GM18499 (cell line): ENCODE data around the gene CIRBP.

Experiments used
- ATAC-seq: cut with Tn5 transposase; IDR thresholded peaks from one replicate; pipeline ENCODE4 v1.9.1; 2021; ENCODE audit warnings: moderate number of reproducible peaks; ENCODE audit not compliant: insufficient read depth, unreplicated experiment

The CIRBP gene

DNA sequence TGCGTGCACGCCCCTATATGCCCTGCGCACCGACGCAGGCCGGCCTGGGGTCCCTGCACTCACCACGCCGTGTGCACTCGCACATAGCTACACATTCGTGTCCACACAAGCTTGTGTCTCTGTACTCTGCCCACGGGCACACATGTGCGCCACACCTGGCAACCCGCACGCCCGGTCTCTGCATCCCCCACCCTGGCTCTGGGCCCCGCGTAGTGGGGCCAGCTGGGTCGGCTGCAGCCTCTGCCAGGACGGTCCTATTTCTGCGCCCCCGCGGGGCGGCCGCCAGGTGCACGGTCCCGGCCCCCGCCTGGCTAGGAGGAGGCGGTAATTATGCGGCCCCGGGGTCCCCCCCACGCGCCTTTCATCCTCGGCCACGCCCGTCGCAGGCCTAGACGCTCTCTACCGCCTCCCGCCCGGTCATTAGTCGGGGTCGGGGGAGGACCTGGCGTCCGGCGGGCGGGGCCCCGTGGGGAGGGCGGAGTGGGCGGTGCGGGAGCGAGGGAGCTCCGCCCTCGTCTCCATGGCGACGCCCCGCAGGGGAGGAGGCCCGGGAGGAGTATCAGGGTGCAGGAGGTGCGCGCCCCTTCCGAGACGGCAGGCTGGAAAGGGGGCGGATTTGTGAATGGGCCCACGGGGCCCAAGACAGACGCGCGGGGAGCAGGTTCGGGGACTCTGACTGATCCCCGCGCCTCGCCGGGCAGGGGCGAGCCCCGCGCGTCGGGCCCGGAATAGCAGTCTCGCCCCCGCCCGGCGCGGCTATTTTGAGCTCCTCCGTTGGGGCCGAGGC, 2.8 kb upstream of the CIRBP start:
- no peak for ATAC-seq

DNA sequence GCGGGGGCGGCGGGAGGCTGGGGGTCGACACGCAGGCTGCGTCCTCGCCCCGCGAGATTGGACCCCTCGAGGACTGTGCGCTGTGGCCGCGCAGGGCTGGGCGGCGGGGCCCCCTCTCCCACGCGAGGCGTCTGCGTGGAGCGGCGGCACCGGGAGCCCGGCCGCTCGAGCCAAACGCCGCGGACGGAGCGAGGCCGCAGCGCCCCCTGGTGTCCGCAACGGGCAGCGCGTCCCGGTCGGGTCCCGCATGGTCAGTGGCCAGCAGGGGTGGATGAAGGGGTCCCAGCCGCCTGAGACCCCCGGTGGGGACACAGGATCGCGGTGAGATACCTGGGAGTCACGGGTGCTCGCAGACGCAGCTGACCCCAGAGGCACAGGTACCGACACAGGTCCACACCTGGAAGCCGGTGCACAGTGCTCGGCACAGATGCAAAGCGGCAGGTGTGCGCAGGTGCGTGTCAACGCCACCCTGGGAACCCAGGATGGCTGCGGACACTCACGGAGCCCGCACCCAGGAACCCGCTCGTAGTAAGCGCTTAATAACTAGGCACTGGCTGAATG, 2.1 kb upstream of the CIRBP start:
- ATAC-seq, result no peak

DNA sequence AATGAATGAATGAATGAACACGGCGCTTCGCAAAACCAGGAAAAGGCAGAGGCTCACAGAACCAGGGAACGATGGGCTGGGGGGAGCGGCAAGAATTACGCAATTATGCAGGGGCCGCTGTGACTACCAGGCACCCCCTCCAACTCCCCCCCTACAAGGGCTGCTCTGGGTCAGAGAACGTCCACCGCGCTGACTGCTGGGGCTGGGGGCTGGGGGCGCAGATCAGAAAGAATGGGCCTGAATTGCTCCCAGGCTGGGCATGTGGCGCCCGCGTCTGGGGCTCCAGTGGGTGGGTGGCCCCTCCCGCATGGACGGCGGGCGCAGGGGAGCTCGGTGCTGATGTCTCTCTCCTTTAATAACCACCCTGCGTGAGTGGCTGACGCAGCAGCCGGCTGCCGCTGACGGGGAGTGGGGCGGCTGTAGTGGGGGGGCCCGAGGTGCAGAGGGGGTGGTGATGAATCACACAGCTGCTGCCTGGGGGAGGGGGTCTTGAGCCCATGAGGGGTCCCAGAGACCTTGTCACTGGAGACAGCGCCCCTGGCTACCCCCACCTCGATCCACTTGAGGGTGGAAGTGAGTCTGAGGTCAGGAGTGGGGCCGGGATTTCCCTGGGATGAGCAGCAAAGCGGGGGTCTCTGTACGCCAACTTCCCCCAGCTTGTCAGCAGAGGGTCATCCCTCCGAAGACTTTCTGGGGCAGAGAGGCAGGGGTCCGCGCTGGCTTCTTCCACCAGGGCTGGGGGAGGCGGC, 1.5 kb upstream of the CIRBP start:
- no peak for ATAC-seq

DNA sequence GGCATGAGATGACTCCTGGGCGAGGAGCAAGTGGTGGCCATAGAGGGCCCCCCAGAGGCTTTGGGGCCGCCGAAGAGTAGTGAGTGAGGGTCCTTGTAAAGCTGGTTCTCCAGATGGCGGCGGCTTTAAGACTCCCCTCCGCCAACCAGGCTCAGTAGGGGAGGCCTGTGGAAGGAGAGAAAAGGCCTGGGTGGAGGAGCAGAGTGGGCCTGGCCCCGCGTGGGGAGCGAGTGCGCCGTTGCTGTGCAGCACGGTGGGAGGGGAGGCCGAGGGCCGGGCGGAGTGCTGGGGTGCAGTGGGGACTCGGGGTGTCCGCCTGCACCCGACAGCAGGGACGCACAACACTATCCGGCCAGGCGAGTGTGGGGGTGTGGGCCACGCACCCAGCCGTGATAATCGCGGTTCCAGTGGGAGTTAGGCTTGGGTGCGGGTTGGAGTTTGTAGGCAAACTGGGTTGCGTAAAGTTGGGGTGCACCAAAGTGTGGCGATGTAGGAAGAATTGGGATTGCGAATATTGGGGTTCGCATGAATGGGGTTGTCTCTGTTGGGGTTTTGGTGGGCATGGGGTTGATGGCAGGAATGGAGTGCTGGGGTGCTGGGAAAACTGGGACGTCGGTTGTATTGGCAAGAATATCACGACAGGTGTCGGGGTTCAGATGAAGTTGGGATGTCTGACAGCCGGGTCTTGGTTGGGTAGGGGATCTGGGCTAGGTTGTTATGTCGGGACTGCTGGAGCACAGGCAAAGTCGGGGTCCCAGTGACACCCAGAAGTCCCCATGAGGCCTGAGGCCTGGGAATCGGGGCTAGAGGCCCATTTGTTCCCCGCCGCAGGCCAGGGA, 687 bp upstream of the CIRBP start:
- ATAC-seq, result no peak

DNA sequence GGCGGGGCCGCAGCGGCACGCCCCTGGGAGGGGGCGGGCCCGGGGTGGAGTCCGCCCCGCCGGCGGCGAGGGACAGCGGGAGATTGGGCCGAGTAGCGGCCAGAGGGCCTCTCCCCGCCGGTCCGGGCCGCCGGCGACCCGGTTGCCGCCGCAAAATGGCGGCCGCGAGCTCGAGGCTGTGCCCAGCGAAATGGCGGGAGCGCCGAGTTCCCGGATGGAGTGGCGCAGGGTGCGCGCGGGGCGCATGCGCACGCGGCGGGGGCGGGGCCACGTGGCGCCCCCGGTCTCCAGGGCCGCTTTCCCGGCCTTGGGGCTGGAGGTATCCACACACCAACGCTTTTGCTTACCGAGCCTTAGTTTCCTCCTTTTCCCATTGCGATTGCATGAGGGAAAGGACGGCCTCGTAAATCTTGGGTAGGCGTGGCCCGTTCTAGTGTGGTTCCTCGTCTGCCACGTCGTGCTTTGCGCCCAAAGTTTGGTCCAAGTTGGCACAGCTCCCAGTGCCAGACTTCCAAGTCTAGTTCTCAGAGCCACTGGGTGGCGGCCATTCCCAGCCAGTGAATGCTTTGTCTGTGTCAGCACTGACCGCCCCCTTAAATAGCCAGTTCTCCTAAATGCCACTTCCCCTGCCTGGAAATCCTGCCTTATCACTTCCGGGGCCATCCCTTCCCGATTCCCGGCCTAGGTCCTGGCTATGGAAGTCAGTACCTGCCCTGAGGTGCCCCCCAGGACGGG, 513 bp downstream of the CIRBP start:
- ATAC-seq, result peak; percentile 8

DNA sequence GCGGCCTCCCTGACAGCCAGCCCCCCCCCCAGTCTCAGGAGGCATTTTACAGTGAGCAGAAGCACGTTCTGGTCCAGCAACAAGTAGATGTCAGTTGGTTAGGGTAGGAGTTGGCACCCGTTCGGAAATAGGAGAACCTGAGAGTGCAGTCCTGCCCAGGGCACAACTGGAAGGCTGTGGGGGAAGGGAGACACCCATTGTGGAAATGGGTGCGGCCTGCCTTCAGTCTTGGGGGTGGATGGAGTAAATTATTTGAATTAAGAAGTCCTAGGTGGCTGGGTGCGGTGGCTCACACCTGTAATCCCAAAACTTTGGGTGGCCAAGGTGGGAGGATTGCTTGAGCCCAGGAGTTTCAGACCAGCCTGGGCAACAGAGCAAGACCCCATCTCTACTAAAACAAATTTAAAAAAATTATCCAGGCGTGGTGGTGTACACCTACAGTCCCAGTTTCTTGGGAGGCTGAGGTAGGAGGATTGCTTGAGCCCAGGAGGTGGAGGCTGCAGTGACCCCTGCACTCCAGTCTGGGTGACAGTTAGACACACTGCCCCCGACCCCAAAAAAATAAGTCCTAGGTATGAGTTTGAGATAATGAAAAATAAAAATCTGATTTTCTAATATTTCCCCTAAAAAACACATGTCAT, 1.2 kb downstream of the CIRBP start:
- ATAC-seq, result no peak

DNA sequence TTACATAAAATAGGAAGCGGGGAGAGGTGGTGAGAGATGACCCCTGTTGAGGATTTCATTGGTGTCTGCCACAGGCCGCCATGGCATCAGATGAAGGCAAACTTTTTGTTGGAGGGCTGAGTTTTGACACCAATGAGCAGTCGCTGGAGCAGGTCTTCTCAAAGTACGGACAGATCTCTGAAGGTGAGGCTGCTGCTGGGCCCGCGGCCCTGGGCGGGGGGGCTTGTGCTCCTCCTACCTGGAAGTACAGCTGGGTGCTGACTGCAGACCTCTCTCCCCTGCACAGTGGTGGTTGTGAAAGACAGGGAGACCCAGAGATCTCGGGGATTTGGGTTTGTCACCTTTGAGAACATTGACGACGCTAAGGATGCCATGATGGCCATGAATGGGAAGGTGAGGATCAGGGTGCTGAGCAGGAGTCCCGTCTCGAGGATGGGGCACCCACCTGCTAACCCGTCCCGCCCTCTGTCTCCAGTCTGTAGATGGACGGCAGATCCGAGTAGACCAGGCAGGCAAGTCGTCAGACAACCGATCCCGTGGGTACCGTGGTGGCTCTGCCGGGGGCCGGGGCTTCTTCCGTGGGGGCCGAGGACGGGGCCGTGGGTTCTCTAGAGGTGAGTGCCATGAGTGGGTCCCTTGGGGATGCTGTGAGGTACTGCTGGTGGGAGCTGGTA, 1.9 kb downstream of the CIRBP start:
- ATAC-seq, result no peak

DNA sequence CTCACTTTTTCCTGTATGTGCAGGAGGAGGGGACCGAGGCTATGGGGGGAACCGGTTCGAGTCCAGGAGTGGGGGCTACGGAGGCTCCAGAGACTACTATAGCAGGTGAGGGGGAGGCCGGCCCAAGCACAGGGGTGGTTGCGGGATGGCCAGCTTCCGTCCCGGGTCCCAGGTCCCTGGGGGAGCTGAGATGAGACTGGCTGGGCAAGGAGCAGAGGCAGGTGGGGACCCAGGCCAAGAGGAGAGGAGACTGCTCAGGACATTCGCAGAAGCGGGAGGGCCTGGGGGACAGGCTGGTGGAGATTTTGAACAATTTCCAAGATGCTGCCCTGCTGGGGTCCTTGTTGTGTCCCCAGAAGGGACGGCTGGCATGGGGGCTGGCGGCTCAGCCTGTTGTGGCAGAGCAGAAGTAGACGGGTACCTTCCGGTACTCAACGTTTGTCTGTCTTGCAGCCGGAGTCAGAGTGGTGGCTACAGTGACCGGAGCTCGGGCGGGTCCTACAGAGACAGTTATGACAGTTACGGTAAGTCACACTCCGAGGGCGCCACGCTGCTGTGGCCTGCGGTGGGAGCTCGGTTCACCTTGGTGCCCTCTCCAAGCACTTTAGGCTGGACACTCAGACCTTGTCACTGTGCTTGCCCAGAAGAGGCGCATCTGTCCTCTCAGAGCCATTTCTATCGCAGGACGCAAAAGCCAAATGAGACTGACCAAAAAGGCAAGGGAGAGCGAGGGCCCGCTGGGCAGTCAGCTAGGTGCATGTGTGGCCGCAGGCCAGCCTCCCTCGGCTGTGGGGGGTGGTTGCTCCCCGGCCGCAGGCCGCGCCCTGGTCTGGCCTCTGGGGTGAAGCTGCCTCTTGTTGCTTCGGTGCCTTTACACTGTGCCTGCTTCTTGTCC, 2.6 kb downstream of the CIRBP start:
- ATAC-seq, result no peak

DNA sequence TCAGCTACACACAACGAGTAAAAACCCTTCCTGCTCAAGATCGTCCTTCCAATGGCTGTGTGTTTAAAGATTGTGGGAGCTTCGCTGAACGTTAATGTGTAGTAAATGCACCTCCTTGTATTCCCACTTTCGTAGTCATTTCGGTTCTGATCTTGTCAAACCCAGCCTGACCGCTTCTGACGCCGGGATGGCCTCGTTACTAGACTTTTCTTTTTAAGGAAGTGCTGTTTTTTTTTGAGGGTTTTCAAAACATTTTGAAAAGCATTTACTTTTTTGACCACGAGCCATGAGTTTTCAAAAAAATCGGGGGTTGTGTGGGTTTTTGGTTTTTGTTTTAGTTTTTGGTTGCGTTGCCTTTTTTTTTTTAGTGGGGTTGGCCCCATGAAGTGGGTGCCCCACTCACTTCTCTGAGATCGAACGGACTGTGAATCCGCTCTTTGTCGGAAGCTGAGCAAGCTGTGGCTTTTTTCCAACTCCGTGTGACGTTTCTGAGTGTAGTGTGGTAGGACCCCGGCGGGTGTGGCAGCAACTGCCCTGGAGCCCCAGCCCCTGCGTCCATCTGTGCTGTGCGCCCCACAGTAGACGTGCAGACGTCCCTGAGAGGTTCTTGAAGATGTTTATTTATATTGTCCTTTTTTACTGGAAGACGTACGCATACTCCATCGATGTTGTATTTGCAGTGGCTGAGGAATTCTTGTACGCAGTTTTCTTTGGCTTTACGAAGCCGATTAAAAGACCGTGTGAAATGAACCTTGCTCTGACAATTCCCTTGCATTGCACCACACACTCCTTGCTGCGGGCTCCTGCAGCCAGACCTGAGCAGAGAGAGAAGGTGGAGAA, 3.5 kb downstream of the CIRBP start:
- ATAC-seq, result no peak

DNA sequence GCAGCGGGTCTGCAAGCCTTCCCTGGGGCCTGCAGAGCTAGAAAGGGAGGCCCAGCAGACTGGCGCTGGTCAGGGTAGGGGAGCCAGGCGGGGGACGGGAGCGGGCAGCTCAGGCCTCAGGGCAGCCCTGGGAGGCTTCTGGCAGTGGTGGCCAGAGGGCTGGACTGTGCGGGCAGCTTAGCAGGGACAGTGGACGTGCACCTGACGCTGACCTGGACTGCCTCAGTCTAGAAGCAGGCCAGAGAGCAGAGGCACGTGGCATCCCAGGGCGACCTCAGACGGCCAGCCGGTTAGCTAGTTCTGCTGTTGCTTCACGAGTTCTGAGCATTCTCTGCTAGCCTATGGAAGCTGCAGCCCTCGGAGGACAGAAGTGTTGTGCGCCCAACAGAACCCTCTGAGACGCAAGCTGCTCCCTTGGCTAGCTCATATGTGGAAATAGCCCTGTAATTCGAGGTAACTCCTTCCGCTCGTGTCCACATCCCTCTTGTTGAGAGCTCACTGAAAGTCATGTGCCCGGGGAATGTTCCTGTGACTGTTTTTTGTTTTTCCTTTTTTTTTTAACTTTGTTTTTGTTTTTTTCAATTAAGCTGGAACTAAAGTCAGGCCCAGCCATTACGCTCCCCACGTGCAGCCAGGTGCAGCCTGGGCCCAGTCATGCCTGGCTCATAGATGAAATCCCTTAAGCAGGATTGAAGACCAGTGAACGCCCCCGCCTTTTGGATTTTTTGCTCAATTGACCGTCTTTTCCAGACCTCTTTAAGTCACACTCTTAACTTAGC, 4.3 kb downstream of the CIRBP start:
- ATAC-seq, result no peak

DNA sequence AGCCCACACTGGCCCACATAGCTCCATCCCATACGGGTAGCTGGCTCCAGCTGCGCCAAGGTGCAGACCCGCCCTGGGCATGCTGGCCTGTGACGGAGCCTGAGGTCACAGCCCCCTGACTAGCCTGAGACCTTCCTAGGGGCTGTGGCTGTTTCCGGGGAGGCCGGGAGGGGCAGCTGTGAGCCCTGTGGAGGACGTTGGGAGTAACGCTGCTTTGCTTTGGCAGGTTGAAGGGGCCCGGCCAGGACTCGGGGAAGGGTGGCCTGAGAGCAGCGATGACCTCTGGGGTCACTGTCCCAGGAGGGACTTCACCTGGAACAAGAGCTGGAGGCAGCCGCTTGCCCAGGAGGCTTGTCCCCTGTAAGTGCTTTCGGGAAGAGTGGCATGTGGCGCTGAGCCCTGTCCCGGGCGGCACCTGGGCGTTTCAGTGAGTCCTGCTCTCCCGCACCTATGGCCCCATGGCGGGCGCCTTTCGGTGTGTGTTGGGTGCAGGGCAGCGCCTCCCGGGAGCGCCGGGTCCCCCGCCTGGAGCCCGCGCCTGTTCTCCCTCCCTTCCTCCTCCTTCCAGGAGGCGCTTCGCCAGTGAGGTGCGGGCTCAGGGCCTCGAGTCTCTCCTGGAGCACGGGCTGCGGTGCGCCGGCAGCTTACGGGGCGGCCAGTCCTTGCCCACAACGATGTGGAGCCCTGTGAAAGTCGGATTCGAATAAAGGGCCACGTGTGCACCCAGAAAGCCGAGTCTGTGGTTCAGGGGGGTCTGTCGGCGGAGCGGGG, 5.1 kb downstream of the CIRBP start:
- no peak for ATAC-seq

DNA sequence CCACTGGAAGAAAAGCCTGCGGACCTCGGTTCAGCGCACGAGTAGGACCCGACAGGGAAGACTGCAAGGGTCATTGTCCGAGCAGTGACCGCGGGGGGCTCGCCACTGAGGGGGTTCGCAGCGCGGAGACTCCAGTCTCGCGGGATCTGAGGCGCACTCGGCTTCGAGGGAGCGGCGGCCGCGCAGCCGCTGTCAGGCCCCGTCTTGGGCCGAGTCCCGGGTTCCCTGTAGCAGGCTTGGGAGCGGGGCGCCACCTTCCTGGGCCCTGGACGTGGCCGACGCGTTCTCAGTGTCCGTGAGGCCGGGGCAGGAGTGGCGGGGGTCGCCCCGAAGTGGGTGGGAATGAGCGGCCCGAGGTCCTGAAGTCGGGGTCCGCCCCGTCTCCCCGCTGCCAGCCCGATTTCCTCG, 5.7 kb downstream of the CIRBP start:
- ATAC-seq, result no peak

DNA sequence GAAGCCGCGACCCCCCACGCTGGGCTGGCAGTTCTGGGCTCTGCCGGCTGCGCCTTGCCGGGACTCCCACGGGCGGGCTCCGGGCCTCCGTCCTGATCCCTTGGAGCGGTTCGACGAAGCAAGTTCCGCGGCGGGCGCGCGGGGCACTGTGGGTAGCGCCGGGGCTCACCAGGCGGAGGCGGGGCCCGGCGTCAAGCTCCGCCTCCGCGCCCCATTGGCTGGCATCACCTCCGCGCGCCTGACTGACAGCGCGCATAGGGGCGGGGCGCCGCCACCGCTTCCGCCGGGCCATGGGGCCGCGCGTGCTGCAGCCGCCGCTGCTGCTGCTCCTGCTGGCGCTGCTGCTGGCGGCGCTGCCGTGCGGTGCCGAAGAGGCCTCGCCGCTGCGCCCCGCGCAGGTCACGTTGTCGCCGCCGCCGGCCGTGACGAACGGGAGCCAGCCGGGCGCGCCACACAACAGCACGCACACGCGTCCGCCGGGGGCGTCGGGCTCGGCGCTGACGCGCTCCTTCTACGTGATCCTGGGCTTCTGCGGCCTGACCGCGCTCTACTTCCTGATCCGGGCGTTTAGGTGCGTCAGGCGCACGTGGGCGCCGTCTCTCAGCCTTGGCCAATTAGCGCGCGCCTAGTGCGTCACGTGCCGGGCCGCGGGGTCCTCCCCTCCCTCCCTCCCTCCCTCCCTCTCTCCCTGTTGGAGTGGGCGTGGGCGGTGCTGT, 6.3 kb downstream of the CIRBP start, which contains the start of gene FAM174C:
TSS of gene FAM174C (plus strand) at position 271 of the 716 bp plus-strand sequence. CDS start at position 291, 20 bp downstream.
- ATAC-seq, result peak; percentile 42

DNA sequence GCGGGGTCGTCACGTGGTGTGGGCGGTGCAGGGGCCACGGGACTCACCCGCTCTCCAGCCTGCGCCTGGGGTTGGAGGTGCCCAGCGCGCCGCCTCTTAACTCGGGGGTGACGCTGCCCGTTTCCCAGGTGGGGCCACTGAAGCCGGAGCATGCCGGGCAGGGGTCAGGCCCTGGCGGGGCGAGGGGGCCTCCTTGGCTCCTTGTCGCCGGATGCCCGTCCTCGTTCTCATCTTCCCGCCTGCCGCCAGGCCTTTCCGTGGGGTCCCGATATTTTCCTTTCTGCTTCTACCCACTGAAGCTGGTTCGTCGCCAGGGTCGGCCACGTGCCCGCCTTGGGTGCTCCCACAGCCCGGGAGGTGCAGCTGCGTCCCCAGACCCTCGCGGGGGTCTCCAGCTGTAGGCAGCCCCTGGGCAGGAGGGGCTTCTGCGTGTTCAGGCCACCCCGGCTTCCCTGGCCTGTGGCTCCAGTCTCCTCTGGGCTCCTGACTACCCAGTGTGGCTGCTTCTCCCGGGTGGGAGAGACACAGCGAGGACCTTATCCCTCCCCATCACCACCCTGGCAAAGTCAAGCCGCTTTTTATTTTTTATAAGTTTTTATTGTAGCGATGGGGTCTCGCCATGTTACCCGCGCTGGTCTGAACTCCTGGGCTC, 7.0 kb downstream of the CIRBP start:
- ATAC-seq, result no peak
